Measurements from ENCODE around the gene MSANTD2.
A peak's percentile ranks its signal among the peaks of the same experiment; 100 is the strongest.

MSANTD2 gene

DNA sequence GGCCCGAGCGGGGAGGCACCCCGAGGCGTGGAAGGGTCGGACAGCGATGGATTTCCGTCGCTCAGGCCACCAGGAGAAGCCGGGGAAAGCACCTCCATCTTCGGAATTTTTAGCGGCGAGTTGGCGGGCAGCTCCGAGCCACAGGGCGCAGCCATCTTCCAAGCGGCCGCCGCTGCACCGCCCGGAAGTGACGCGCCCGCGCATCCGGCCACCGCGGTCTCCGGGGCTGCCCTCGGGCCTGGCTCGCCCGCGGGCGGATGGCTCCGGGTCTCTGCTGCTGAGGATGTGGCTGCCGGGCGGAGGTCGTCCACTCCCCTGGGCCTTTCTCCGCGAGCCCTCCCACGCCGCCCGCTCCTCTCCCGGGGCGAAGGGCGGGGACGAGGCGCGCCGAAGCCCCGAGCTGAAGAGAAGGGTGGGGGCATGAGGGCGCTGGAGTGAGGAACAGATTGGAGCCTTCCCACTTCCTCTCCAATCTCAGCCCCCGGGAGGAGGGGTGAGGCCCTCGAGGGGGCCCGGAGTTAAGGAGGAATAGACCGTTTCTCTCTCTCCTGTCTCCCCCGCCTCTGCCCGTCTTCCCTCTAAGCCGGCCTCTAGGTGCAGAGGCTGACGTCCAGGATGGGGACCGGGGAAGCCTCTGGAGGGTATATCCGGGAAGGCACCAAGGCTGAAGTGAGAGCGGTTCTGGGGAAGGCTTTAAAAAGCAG is at the start of gene MSANTD2:
TSS of gene MSANTD2 (minus strand) at position 181 of the 704 bp plus-strand sequence. CDS start at position 155, 26 bp downstream.
- peak within 1 kb of the TSS; percentile 86 for H3K4me3 ChIP-seq (ENCODE audit: low read depth, low read length)

DNA sequence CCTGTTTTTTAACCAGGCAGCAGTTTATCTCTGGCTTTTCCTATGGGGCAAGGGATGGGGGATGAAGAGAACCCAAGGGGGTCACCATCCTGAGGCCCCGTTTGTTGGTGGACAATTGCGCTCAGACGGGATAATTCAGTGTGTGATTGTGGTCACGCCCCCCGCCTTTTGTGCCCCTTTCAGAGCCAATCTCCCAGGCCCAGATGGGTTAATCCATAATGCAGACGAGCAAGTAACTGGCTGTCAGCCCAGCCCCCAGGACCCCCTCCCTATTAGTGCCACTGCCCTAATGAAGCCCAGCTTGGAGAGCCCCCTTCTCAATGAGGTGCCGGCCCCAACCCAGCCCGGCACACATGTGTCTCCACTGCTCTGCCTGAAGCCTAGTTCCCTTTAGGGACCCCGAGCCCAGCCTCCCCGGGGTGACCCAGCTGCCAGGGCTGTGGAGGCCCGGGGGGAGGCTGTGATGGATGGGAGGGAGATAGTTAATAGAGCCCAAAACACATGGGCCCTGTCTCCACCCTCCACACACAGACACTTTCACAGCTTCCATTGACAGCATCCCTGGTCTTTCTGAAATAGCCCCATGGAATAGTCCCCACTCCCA is 46.0 kb upstream of the MSANTD2 start:
- H3K4me3 ChIP-seq (ENCODE audit: low read depth, low read length), result no peak overlapping the region

- H3K4me3 ChIP-seq (ENCODE audit: low read depth, low read length), result no peak overlapping the region
Observed at GRCh38 chr11:124844664-124845079, 44.5 kb upstream of the MSANTD2 start.

GRCh38 chr11:124843616-124843910 is 43.4 kb upstream of the MSANTD2 start:
- no peak overlapping the region for H3K4me3 ChIP-seq (ENCODE audit: low read depth, low read length)

DNA sequence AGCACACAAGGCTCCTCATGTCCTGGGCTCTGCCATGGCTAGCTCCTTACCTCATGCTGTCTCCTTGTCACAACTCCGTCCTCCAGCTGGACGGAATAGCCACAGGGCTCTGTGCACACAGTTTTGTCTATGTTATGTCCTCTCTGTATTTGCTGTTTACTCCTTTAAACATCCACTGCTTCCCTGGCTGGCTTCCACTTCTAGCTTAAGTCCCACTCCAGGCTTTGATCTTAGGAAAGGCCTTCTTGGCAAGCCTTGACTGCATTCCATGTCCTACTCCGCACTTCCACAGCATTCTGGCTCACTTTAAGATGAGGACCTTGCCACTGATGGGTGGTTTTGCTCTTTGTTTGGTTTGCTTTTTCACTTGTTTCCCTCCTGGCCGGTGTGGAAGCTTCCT is 42.1 kb upstream of the MSANTD2 start:
- H3K4me3 ChIP-seq (ENCODE audit: low read depth, low read length), result no peak overlapping the region

DNA sequence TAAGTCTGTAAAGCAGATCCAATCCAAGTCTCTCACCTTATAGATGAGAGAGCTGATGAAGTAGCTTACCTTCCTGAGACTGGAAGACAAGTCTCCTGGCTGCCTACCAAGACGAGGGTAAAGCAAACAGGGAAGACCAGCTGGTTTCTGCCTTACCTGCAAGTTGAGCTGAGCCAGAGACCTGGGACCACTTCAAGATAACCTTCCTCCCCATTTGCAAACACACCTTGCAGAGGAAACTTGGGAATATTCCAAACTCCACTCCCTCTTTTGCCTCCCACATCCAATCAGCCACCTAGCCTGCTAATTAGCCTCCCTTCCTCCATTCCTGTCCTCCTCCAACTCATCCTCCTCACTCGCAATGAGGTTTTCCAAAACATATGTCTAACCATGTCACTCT is 41.6 kb upstream of the MSANTD2 start:
- H3K4me3 ChIP-seq (ENCODE audit: low read depth, low read length), result no peak overlapping the region

- no peak overlapping the region for H3K4me3 ChIP-seq (ENCODE audit: low read depth, low read length)
Observed at GRCh38 chr11:124841201-124841600, 41.0 kb upstream of the MSANTD2 start.

- no peak overlapping the region for H3K4me3 ChIP-seq (ENCODE audit: low read depth, low read length)
Observed at GRCh38 chr11:124840666-124841065, 40.5 kb upstream of the MSANTD2 start.

- H3K4me3 ChIP-seq (ENCODE audit: low read depth, low read length), result peak overlapping the region; percentile 13
Observed at GRCh38 chr11:124839972-124840621, 39.9 kb upstream of the MSANTD2 start.

GRCh38 chr11:124839128-124839971 is 39.1 kb upstream of the MSANTD2 start:
- H3K4me3 ChIP-seq (ENCODE audit: low read depth, low read length), result peak overlapping the region; percentile 13

- H3K4me3 ChIP-seq (ENCODE audit: low read depth, low read length), result no peak overlapping the region
Observed at GRCh38 chr11:124838805-124839127, 38.6 kb upstream of the MSANTD2 start.

GRCh38 chr11:124837491-124837856 is 37.3 kb upstream of the MSANTD2 start:
- H3K4me3 ChIP-seq (ENCODE audit: low read depth, low read length), result no peak overlapping the region

GRCh38 chr11:124835918-124836317 is 35.7 kb upstream of the MSANTD2 start:
- no peak overlapping the region for H3K4me3 ChIP-seq (ENCODE audit: low read depth, low read length)

- H3K4me3 ChIP-seq (ENCODE audit: low read depth, low read length), result no peak overlapping the region
Observed at GRCh38 chr11:124834526-124835180, 34.4 kb upstream of the MSANTD2 start.

- no peak overlapping the region for H3K4me3 ChIP-seq (ENCODE audit: low read depth, low read length)
Observed at GRCh38 chr11:124832571-124832970, 32.4 kb upstream of the MSANTD2 start.

DNA sequence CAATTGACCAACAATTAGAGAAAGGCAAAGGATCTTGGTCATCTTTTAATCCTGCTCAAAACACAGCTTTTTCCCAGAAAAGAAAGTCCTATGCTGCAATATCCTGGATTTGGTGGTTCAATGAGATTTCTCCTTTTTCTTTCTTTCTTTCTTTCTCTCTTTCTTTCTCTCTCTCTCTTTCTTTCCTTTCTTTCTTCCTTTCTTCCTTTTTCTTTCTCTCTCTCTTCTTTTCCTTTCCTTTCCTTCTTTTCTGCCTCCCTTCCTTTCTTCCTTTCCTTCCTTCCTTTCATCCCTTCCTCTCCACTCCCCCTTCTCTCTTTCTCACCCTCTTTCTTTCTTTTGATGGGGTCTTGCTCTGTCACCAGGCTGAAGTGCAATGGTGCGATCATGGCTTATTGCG is 31.7 kb upstream of the MSANTD2 start:
- no peak overlapping the region for H3K4me3 ChIP-seq (ENCODE audit: low read depth, low read length)

DNA sequence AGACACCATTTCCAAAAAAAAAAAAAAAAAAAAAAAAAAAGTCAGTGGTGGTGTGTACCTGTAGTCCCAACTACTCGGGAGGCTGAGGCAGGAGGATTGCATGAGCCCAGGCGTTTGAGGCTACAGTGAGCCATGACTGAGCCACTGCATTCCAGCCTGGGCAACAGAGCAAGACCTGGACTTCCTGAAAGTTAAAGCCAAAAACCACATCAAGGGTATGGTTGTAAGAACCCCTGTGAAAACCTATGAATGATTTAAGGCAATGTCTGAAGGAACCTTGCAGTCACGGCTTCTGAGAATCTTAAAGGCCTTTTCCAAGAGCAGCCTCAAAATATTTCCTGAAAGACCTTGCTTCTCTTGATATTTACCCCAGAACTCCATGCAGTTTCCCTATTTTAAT is 30.5 kb upstream of the MSANTD2 start:
- H3K4me3 ChIP-seq (ENCODE audit: low read depth, low read length), result no peak overlapping the region

GRCh38 chr11:124829986-124830385 is 29.8 kb upstream of the MSANTD2 start:
- H3K4me3 ChIP-seq (ENCODE audit: low read depth, low read length), result no peak overlapping the region

GRCh38 chr11:124825876-124826275 is 25.7 kb upstream of the MSANTD2 start:
- no peak overlapping the region for H3K4me3 ChIP-seq (ENCODE audit: low read depth, low read length)

DNA sequence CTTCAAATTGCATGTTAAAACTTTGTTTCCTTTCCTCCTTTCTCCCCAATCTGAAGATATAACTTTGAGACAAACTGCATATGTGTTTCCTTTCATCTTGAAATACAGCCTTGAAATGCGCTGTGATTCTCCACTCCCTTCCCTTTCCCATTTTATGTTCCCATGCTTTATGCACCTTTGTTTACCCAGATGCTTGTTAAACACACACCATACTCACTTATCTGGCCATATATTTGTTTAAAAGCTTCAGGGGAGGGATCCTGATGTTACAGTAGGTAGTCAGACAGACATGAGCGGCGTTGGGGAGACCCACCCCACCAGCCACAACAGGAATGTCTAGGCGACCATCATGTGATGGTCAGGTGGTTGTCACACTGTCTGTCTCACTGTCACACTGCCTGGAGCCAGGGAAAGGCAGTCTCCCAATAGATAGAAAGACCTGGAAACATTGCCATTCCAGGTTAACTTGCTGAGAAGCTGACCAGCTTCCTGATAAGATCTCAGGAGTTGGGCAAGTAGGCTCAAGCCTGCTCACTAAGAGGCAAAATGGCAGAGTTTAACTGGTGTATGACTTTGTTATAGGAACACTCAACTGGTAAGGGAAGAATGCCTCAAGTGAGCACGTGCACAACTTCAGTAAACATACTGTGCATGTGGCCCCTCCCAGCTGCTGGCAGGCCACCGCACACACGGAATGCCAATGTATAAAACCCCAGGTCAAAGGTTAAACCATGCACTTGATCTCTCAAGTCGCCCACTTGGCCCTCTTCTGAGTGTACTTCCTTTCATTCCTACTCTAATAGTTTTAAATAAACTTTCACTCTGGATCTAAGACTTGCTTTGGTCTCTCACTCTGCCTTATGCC is 23.5 kb upstream of the MSANTD2 start:
- no peak overlapping the region for H3K4me3 ChIP-seq (ENCODE audit: low read depth, low read length)

All from iPS-11a (cell line).